GM23248 (cell line): ENCODE results near the gene THBS1.

Experiments used
- EZH2 ChIP-seq: fragments of 200-600 bp; sonication (generic); IDR thresholded peaks from 2 replicates; pipeline ENCODE4 v1.6.1; 2018; ENCODE audit warnings: antibody characterized with exemption, mild to moderate bottlenecking; ENCODE audit not compliant: insufficient read depth, poor library complexity, severe bottlenecking
- EZH2phosphoT487 ChIP-seq: fragments of 200-600 bp; sonication (generic); IDR thresholded peaks from 2 replicates; pipeline ENCODE4 v1.6.1; 2018; ENCODE audit warnings: antibody characterized with exemption, moderate library complexity, mild to moderate bottlenecking, low read depth; ENCODE audit not compliant: insufficient read depth

GRCh38 chr15:39579487-39580116 is 1.3 kb upstream of the THBS1 start:
- TF ChIP-seq EZH2 (no peak), EZH2phosphoT487 (0 out of 2 replicates have a peak, but pooled peaks have one; percentile 11)
